GM23338 (cell line): ENCODE measurements around the gene KCNF1. TPM values are rescaled to one million over a fixed set of nuclear protein-coding genes. Genes with fewer than 3 reads are reported as not detected.

Experiments used
- ATAC-seq: fragments of 200-7000 bp; cut with Tn5 transposase; 3 replicates; pipeline ENCODE4 v1.9.1; 2020
- DNase-seq: peaks from one replicate; pipeline ENCODE4 v3.0.0-alpha.2; 2015; ENCODE audit warnings: low spot score
- H2AFZ ChIP-seq: fragments of 200-600 bp; sonication (generic); 2 replicates; pipeline ENCODE4 v1.8.0; 2016; ENCODE audit warnings: antibody characterized with exemption, mild to moderate bottlenecking, moderate library complexity
- H3F3A ChIP-seq: fragments of 200-600 bp; sonication (generic); replicated peaks from 2 replicates; pipeline ENCODE4 v1.8.0; 2017; ENCODE audit warnings: antibody characterized with exemption, mixed run types, low read depth
- H3K27ac ChIP-seq: fragments of 200-600 bp; sonication (generic); 2 replicates; pipeline ENCODE4 v1.6.1; 2016; ENCODE audit warnings: low read depth
- H3K27me3 ChIP-seq: fragments of 200-600 bp; sonication (generic); 2 replicates; pipeline ENCODE4 v1.8.0; 2016; ENCODE audit warnings: mild to moderate bottlenecking, mixed run types, moderate library complexity; ENCODE audit not compliant: insufficient read depth
- H3K36me3 ChIP-seq: fragments of 200-600 bp; sonication (generic); 2 replicates; pipeline ENCODE4 v1.8.0; 2016; ENCODE audit warnings: mild to moderate bottlenecking; ENCODE audit not compliant: insufficient read depth
- H3K4me1 ChIP-seq: fragments of 200-600 bp; sonication (generic); 2 replicates; pipeline ENCODE4 v1.8.0; 2016; ENCODE audit warnings: mild to moderate bottlenecking, moderate library complexity; ENCODE audit not compliant: insufficient read depth
- H3K4me2 ChIP-seq: fragments of 200-600 bp; sonication (generic); 2 replicates; pipeline ENCODE4 v1.7.1; 2017; ENCODE audit warnings: mixed run types
- H3K4me3 ChIP-seq: fragments of 200-600 bp; sonication (generic); 2 replicates; pipeline ENCODE4 v1.6.1; 2016; ENCODE audit warnings: mixed run types
- H3K79me2 ChIP-seq: fragments of 200-600 bp; sonication (generic); replicated peaks from 2 replicates; pipeline ENCODE4 v1.8.0; 2017; ENCODE audit warnings: mild to moderate bottlenecking; ENCODE audit not compliant: insufficient read depth
- H3K9me2 ChIP-seq: fragments of 200-600 bp; sonication (generic); 2 replicates; pipeline ENCODE4 v1.8.0; 2017; ENCODE audit not compliant: insufficient read depth
- H4K20me1 ChIP-seq: fragments of 200-600 bp; sonication (generic); replicated peaks from 2 replicates; pipeline ENCODE4 v1.8.0; 2017; ENCODE audit warnings: mild to moderate bottlenecking; ENCODE audit not compliant: insufficient read depth
- H3K27ac Mint-ChIP-seq: 2 replicates; pipeline ENCODE4 v1.8.0; 2020; ENCODE audit warnings: inconsistent platforms, mild to moderate bottlenecking, moderate library complexity, mixed read lengths
- H3K27me3 Mint-ChIP-seq: 3 replicates; pipeline ENCODE4 v1.8.0; 2022; ENCODE audit warnings: low read depth, mild to moderate bottlenecking, moderate library complexity, mixed read lengths, inconsistent platforms; ENCODE audit not compliant: insufficient read depth, poor library complexity
- H3K36me3 Mint-ChIP-seq: 3 replicates; pipeline ENCODE4 v1.8.0; 2021; ENCODE audit warnings: low read depth, mild to moderate bottlenecking, inconsistent platforms, moderate library complexity, mixed read lengths
- H3K4me1 Mint-ChIP-seq: 3 replicates; pipeline ENCODE4 v1.8.0; 2020; ENCODE audit warnings: mild to moderate bottlenecking, inconsistent platforms, mixed read lengths
- H3K4me3 Mint-ChIP-seq: 3 replicates; pipeline ENCODE4 v1.8.0; 2021; ENCODE audit warnings: moderate library complexity, mild to moderate bottlenecking, inconsistent platforms, mixed read lengths
- H3K9me3 Mint-ChIP-seq: 3 replicates; pipeline ENCODE4 v1.8.0; 2020; ENCODE audit warnings: moderate library complexity, mild to moderate bottlenecking, inconsistent platforms, mixed read lengths
- CREB1 ChIP-seq: fragments of 250-450 bp; sonication (Bioruptor Pico); IDR thresholded peaks from 2 replicates; pipeline ENCODE4 v1.5.0; 2020; ENCODE audit warnings: low read depth, mild to moderate bottlenecking, moderate library complexity
- EZH2 ChIP-seq: fragments of 200-600 bp; sonication (generic); IDR thresholded peaks from one replicate; pipeline ENCODE4 v1.8.0; 2017; ENCODE audit warnings: antibody characterized with exemption, mild to moderate bottlenecking, low read depth; ENCODE audit not compliant: unreplicated experiment
- EZH2phosphoT487 ChIP-seq: fragments of 200-600 bp; sonication (generic); IDR thresholded peaks from one replicate; pipeline ENCODE4 v1.8.1; 2018; ENCODE audit warnings: antibody characterized with exemption; ENCODE audit not compliant: unreplicated experiment
- JUNB ChIP-seq: IDR thresholded peaks from one replicate; pipeline ENCODE4 v1.6.1; 2016; ENCODE audit warnings: antibody characterized with exemption; ENCODE audit not compliant: unreplicated experiment
- NANOG ChIP-seq: IDR thresholded peaks from 2 replicates; pipeline ENCODE4 v1.6.1; 2016; ENCODE audit warnings: antibody characterized with exemption, borderline replicate concordance
- POLR2AphosphoS5 ChIP-seq: IDR thresholded peaks from 2 replicates; pipeline ENCODE4 v1.6.1; 2016; ENCODE audit warnings: antibody characterized with exemption, low read depth
- STAT1 ChIP-seq: IDR thresholded peaks from one replicate; pipeline ENCODE4 v1.6.1; 2016; ENCODE audit warnings: antibody characterized with exemption; ENCODE audit not compliant: unreplicated experiment
- ZNF114 ChIP-seq: fragments of 250-450 bp; sonication (Bioruptor Pico); IDR thresholded peaks from 2 replicates; pipeline ENCODE4 v1.5.0; 2020; ENCODE audit warnings: mild to moderate bottlenecking, moderate library complexity
- ZNF331 ChIP-seq: fragments of 250-450 bp; sonication (Bioruptor Pico); IDR thresholded peaks from 2 replicates; pipeline ENCODE4 v1.5.0; 2020; ENCODE audit warnings: low read depth, mild to moderate bottlenecking, moderate library complexity
- polyA plus RNA-seq: library from polyadenylated mRNA; unstranded; fragments of >200 nt; fragmentation: Nextera tagmentation; extraction: Ambion mirVana; gene quantifications from 2 replicates; pipeline ENCODE4 v1.2.1, GENCODE V29; 2016
- total RNA-seq: library from RNA; depleted of rRNA; stranded (reverse); fragments of >200 nt; shearing (Covaris generic); gene quantifications from 2 replicates; pipeline ENCODE4 v1.2.3, GENCODE V29; 2014
- TF ChIP-seq, protein P1 (sequence below): IDR thresholded peaks from one replicate; pipeline ENCODE4 v1.6.1; 2018; ENCODE audit warnings: antibody characterized with exemption; ENCODE audit not compliant: unreplicated experiment
- TF ChIP-seq, protein P2 (sequence below): IDR thresholded peaks from 2 replicates; pipeline ENCODE4 v1.6.1; 2016; ENCODE audit warnings: antibody characterized with exemption
- TF ChIP-seq, protein P3 (sequence below), 2 experiments: fragments of 200-600 bp in 1 of 2; sonication (generic) in 1 of 2; conservative IDR thresholded peaks; 2 replicates each; pipeline versions ENCODE4 v1.5.1 to v1.6.1; 2016 to 2017; ENCODE audit warnings: antibody characterized with exemption in 2 of 2, low read depth in 2 of 2, mild to moderate bottlenecking in 2 of 2, moderate library complexity in 1 of 2
- TF ChIP-seq, protein P4 (sequence below): fragments of 250-450 bp; sonication (Bioruptor Pico); IDR thresholded peaks from 2 replicates; pipeline ENCODE4 v1.5.0; 2020; ENCODE audit warnings: mild to moderate bottlenecking, moderate library complexity

The KCNF1 gene
- total and polyA plus RNA-seq, 2 experiments from 2014 or later, result 0.11 to 1.5 TPM

GRCh38 chr2:10892316-10892715, 19.4 kb upstream of the KCNF1 start:
- Histone ChIP-seq H3K4me2 (no peak overlapping the region), H3K4me1 (peaks cover 4% of the 10 kb centered on the region; the same call in 1 of the 2 replicates), H3K4me3 (no peak overlapping the region), H3K27ac (no peak overlapping the region), H3K36me3 (no peaks in the 10 kb centered on the region), H3K27me3 (no peaks in the 10 kb centered on the region), H4K20me1 (no peaks in the 10 kb centered on the region), H3K79me2 (no peaks in the 10 kb centered on the region), H3F3A (no peaks in the 10 kb centered on the region), H3K9me2 (no peaks in the 10 kb centered on the region), H2AFZ (no peak overlapping the region)
- DNase-seq, result no peak
- TF ChIP-seq STAT1, result no peak
- TF ChIP-seq, protein P1, sequence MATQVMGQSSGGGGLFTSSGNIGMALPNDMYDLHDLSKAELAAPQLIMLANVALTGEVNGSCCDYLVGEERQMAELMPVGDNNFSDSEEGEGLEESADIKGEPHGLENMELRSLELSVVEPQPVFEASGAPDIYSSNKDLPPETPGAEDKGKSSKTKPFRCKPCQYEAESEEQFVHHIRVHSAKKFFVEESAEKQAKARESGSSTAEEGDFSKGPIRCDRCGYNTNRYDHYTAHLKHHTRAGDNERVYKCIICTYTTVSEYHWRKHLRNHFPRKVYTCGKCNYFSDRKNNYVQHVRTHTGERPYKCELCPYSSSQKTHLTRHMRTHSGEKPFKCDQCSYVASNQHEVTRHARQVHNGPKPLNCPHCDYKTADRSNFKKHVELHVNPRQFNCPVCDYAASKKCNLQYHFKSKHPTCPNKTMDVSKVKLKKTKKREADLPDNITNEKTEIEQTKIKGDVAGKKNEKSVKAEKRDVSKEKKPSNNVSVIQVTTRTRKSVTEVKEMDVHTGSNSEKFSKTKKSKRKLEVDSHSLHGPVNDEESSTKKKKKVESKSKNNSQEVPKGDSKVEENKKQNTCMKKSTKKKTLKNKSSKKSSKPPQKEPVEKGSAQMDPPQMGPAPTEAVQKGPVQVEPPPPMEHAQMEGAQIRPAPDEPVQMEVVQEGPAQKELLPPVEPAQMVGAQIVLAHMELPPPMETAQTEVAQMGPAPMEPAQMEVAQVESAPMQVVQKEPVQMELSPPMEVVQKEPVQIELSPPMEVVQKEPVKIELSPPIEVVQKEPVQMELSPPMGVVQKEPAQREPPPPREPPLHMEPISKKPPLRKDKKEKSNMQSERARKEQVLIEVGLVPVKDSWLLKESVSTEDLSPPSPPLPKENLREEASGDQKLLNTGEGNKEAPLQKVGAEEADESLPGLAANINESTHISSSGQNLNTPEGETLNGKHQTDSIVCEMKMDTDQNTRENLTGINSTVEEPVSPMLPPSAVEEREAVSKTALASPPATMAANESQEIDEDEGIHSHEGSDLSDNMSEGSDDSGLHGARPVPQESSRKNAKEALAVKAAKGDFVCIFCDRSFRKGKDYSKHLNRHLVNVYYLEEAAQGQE, result no peak
- TF ChIP-seq, protein P2, sequence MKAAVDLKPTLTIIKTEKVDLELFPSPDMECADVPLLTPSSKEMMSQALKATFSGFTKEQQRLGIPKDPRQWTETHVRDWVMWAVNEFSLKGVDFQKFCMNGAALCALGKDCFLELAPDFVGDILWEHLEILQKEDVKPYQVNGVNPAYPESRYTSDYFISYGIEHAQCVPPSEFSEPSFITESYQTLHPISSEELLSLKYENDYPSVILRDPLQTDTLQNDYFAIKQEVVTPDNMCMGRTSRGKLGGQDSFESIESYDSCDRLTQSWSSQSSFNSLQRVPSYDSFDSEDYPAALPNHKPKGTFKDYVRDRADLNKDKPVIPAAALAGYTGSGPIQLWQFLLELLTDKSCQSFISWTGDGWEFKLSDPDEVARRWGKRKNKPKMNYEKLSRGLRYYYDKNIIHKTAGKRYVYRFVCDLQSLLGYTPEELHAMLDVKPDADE, result no peak
- TF ChIP-seq POLR2AphosphoS5, result no peak
- no peak for TF ChIP-seq CREB1 (CRISPR knock-in tag)
- TF ChIP-seq, protein P3, sequence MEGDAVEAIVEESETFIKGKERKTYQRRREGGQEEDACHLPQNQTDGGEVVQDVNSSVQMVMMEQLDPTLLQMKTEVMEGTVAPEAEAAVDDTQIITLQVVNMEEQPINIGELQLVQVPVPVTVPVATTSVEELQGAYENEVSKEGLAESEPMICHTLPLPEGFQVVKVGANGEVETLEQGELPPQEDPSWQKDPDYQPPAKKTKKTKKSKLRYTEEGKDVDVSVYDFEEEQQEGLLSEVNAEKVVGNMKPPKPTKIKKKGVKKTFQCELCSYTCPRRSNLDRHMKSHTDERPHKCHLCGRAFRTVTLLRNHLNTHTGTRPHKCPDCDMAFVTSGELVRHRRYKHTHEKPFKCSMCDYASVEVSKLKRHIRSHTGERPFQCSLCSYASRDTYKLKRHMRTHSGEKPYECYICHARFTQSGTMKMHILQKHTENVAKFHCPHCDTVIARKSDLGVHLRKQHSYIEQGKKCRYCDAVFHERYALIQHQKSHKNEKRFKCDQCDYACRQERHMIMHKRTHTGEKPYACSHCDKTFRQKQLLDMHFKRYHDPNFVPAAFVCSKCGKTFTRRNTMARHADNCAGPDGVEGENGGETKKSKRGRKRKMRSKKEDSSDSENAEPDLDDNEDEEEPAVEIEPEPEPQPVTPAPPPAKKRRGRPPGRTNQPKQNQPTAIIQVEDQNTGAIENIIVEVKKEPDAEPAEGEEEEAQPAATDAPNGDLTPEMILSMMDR (conservative IDR thresholded peaks at IDR 0.05; ENCODE audit: low read depth in 2 of 2), result no peak
- TF ChIP-seq, protein P4, sequence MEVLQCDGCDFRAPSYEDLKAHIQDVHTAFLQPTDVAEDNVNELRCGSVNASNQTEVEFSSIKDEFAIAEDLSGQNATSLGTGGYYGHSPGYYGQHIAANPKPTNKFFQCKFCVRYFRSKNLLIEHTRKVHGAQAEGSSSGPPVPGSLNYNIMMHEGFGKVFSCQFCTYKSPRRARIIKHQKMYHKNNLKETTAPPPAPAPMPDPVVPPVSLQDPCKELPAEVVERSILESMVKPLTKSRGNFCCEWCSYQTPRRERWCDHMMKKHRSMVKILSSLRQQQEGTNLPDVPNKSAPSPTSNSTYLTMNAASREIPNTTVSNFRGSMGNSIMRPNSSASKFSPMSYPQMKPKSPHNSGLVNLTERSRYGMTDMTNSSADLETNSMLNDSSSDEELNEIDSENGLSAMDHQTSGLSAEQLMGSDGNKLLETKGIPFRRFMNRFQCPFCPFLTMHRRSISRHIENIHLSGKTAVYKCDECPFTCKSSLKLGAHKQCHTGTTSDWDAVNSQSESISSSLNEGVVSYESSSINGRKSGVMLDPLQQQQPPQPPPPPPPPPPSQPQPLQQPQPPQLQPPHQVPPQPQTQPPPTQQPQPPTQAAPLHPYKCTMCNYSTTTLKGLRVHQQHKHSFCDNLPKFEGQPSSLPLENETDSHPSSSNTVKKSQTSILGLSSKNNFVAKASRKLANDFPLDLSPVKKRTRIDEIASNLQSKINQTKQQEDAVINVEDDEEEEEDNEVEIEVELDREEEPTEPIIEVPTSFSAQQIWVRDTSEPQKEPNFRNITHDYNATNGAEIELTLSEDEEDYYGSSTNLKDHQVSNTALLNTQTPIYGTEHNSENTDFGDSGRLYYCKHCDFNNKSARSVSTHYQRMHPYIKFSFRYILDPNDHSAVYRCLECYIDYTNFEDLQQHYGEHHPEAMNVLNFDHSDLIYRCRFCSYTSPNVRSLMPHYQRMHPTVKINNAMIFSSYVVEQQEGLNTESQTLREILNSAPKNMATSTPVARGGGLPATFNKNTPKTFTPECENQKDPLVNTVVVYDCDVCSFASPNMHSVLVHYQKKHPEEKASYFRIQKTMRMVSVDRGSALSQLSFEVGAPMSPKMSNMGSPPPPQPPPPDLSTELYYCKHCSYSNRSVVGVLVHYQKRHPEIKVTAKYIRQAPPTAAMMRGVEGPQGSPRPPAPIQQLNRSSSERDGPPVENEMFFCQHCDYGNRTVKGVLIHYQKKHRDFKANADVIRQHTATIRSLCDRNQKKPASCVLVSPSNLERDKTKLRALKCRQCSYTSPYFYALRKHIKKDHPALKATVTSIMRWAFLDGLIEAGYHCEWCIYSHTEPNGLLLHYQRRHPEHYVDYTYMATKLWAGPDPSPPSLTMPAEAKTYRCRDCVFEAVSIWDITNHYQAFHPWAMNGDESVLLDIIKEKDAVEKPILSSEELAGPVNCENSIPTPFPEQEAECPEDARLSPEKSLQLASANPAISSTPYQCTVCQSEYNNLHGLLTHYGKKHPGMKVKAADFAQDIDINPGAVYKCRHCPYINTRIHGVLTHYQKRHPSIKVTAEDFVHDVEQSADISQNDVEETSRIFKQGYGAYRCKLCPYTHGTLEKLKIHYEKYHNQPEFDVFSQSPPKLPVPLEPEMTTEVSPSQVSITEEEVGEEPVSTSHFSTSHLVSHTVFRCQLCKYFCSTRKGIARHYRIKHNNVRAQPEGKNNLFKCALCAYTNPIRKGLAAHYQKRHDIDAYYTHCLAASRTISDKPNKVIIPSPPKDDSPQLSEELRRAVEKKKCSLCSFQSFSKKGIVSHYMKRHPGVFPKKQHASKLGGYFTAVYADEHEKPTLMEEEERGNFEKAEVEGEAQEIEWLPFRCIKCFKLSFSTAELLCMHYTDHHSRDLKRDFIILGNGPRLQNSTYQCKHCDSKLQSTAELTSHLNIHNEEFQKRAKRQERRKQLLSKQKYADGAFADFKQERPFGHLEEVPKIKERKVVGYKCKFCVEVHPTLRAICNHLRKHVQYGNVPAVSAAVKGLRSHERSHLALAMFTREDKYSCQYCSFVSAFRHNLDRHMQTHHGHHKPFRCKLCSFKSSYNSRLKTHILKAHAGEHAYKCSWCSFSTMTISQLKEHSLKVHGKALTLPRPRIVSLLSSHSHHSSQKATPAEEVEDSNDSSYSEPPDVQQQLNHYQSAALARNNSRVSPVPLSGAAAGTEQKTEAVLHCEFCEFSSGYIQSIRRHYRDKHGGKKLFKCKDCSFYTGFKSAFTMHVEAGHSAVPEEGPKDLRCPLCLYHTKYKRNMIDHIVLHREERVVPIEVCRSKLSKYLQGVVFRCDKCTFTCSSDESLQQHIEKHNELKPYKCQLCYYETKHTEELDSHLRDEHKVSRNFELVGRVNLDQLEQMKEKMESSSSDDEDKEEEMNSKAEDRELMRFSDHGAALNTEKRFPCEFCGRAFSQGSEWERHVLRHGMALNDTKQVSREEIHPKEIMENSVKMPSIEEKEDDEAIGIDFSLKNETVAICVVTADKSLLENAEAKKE (CRISPR knock-in tag), result no peak
- no peak for TF ChIP-seq NANOG
- TF ChIP-seq EZH2, result no peak
- no peak for TF ChIP-seq ZNF331 (CRISPR knock-in tag)
- no peak for TF ChIP-seq EZH2phosphoT487
- no peak for TF ChIP-seq ZNF114 (CRISPR knock-in tag)
- TF ChIP-seq JUNB, result no peak
- Mint-ChIP-seq H3K9me3 (no peaks in the 10 kb centered on the region), H3K4me3 (no peak overlapping the region), H3K27ac (no peak overlapping the region), H3K27me3 (no peaks in the 10 kb centered on the region), H3K4me1 (peaks cover 11% of the 10 kb centered on the region), H3K36me3 (no peaks in the 10 kb centered on the region)
- no peak for ATAC-seq
